CD1c-positive myeloid dendritic cell (primary cell): ENCODE data around the gene TICAM1.

ENCODE experiments used
- DNase-seq: peaks from one replicate; pipeline ENCODE4 v3.0.0-alpha.2; 2016; ENCODE audit errors: extremely low spot score

Gene TICAM1

GRCh38 chr19:4768934-4769777 is 62.4 kb downstream of the TICAM1 start:
- peak; percentile 93 for DNase-seq
